Vagina (tissue), 2 donors: ENCODE results near the gene MPRIP.

Experiments used
- POLR2AphosphoS5 ChIP-seq, 2 donors: sonication (generic); formaldehyde crosslinking; IDR thresholded peaks; one replicate each; pipeline ENCODE4 v1.9.0; 2017; ENCODE audit warnings: antibody characterized with exemption in 2 of 2, mild to moderate bottlenecking in 2 of 2, low read depth in 1 of 2; ENCODE audit not compliant: insufficient read depth in 1 of 2
- TF ChIP-seq, protein P1 (sequence below), 3 experiments: fragments of 450-650 bp in 2 of 3; fragments of 200-600 bp in 1 of 3; sonication (generic) in 1 of 3; IDR thresholded peaks; one replicate each; pipeline ENCODE4 v1.5.1; 2017 to 2019; ENCODE audit warnings: antibody characterized with exemption in 3 of 3, mild to moderate bottlenecking in 2 of 3, moderate library complexity in 2 of 3

DNA sequence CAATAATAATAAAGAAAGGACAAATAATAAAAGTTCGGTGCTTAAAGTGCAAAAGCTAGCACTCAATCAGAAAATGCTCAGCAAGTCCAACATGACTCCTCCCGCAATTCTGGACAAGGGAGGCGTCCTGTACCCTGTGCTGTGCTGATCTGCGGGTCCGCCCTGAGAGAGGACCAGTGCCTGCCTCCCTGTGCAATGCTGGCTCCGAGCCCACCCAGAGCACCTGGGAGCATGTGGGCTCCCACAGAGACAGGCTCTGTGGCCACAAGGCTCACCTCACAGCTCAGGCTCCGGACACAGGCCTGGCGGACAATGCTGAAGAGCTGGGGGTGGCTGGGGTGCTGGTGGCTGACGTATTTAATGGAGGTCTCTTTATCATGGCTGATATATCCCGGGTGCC is 183.6 kb downstream of the MPRIP start:
- TF ChIP-seq, protein P1, sequence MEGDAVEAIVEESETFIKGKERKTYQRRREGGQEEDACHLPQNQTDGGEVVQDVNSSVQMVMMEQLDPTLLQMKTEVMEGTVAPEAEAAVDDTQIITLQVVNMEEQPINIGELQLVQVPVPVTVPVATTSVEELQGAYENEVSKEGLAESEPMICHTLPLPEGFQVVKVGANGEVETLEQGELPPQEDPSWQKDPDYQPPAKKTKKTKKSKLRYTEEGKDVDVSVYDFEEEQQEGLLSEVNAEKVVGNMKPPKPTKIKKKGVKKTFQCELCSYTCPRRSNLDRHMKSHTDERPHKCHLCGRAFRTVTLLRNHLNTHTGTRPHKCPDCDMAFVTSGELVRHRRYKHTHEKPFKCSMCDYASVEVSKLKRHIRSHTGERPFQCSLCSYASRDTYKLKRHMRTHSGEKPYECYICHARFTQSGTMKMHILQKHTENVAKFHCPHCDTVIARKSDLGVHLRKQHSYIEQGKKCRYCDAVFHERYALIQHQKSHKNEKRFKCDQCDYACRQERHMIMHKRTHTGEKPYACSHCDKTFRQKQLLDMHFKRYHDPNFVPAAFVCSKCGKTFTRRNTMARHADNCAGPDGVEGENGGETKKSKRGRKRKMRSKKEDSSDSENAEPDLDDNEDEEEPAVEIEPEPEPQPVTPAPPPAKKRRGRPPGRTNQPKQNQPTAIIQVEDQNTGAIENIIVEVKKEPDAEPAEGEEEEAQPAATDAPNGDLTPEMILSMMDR (IDR thresholded peaks at IDR 0.05): no peak
- TF ChIP-seq POLR2AphosphoS5 (IDR thresholded peaks at IDR 0.05; ENCODE audit: insufficient read depth in 1 of 2, low read depth in 1 of 2): no peak
